ENCODE data around the gene PPP1R14C. TPM values are rescaled to one million over a fixed set of nuclear protein-coding genes. Genes with fewer than 3 reads are reported as not detected.

Gene PPP1R14C
- polyA plus RNA-seq, 1 donor from 2014 or later = 14.0 TPM

GRCh38 chr6:150276937-150277742, 134.3 kb downstream of the PPP1R14C start:
- no peak overlapping the region for H3K4me3 ChIP-seq (ENCODE audit: low read length)
- no peaks in the 10 kb centered on the region for H3K9me3 ChIP-seq (ENCODE audit: low read length)
- TF ChIP-seq RAD21 (conservative IDR thresholded peaks at IDR 0.05) (no peak), CTCF (IDR thresholded peaks at IDR 0.05; ENCODE audit: poor library complexity, severe bottlenecking) (no peak), POLR2AphosphoS5 (IDR thresholded peaks at IDR 0.05) (no peak)
- H3K9me2 ChIP-seq (ENCODE audit: insufficient read depth, low read length) = no peaks in the 10 kb centered on the region
- no peaks in the 10 kb centered on the region for H3K36me3 ChIP-seq (ENCODE audit: insufficient read depth, low read length)
- no peak overlapping the region for H3K4me2 ChIP-seq (ENCODE audit: low read length)
- no peaks in the 10 kb centered on the region for H3K27me3 ChIP-seq (ENCODE audit: insufficient read depth, low read depth, low read length)
- no peak overlapping the region for H3K27ac ChIP-seq (ENCODE audit: low read length)
- no peak overlapping the region for H2AFZ ChIP-seq (ENCODE audit: low read depth, low read length)
- no peaks in the 10 kb centered on the region for H3F3A ChIP-seq (ENCODE audit: insufficient read depth, low read length, poor library complexity, severe bottlenecking)
- H3K79me2 ChIP-seq (replicated peaks; ENCODE audit: insufficient read depth, low read length) = no peaks in the 10 kb centered on the region
- no peaks in the 10 kb centered on the region for H4K20me1 ChIP-seq (ENCODE audit: insufficient read depth)
- no peak overlapping the region for H3K9ac ChIP-seq (ENCODE audit: low read length)

GRCh38 chr6:150279533-150279932, 136.7 kb downstream of the PPP1R14C start:
- Histone ChIP-seq H3F3A (ENCODE audit: insufficient read depth, low read length, poor library complexity, severe bottlenecking) (no peaks in the 10 kb centered on the region), H3K36me3 (ENCODE audit: insufficient read depth, low read length) (no peaks in the 10 kb centered on the region), H3K4me2 (ENCODE audit: low read length) (no peak overlapping the region), H3K79me2 (replicated peaks; ENCODE audit: insufficient read depth, low read length) (no peaks in the 10 kb centered on the region), H3K4me3 (ENCODE audit: low read length) (no peak overlapping the region), H3K9me3 (ENCODE audit: low read length) (no peaks in the 10 kb centered on the region), H3K9ac (ENCODE audit: low read length) (no peak overlapping the region), H3K9me2 (ENCODE audit: insufficient read depth, low read length) (no peaks in the 10 kb centered on the region), H2AFZ (ENCODE audit: low read depth, low read length) (no peak overlapping the region), H4K20me1 (ENCODE audit: insufficient read depth) (no peaks in the 10 kb centered on the region), H3K27ac (ENCODE audit: low read length) (no peak overlapping the region), H3K27me3 (ENCODE audit: insufficient read depth, low read depth, low read length) (no peaks in the 10 kb centered on the region)
- TF ChIP-seq MXI1 (conservative IDR thresholded peaks at IDR 0.05; ENCODE audit: poor library complexity, severe bottlenecking) (no peak), EZH2 (IDR thresholded peaks at IDR 0.05; ENCODE audit: borderline replicate concordance, insufficient read depth, low read length, poor library complexity, severe bottlenecking) (no peak), RAD21 (conservative IDR thresholded peaks at IDR 0.05) (no peak), SMC3 (conservative IDR thresholded peaks at IDR 0.05; ENCODE audit: poor library complexity) (no peak), POLR2AphosphoS5 (IDR thresholded peaks at IDR 0.05) (no peak), TAF1 (IDR thresholded peaks at IDR 0.05; ENCODE audit: low read depth) (no peak), EP300 (conservative IDR thresholded peaks at IDR 0.05; ENCODE audit: poor library complexity, severe bottlenecking) (no peak), CTCF (IDR thresholded peaks at IDR 0.05; ENCODE audit: poor library complexity, severe bottlenecking) (no peak), REST (IDR thresholded peaks at IDR 0.05; ENCODE audit: borderline replicate concordance) (no peak)

Data from neural cell (in vitro differentiated cells).